ENCODE data around the gene NPVF. TPM values are rescaled to one million over a fixed set of nuclear protein-coding genes. Genes with fewer than 3 reads are reported as not detected.

Gene NPVF
- total and polyA plus RNA-seq, 9 donors = not detected

DNA sequence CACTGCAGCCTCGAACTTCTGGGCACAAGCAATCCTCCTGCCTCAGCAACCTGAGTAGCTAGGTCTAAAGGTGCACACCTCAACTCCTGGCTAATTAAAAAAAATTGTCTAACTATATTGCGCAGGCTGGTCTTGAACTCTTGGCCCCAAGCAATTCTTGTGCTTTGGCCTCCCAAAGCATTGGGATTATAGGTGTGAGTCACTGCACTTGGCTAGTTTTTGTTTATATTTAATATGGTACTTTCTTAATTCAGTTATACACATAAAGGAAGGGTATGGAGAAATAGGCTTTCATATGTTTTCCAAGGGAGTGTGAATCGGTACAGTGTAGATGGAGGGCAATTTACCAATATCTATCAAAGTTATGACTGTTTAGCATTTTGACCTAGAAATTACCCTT, 20.4 kb downstream of the NPVF start:
- no peak overlapping the region for H3K4me3 ChIP-seq (ENCODE audit: low read length)
- no peaks in the 10 kb centered on the region for H3K36me3 ChIP-seq (ENCODE audit: control insufficient read depth, insufficient read depth, low read length)
- no peak for DNase-seq
- H3K27ac ChIP-seq (ENCODE audit: low read length) = no peak overlapping the region
- H3K27me3 ChIP-seq (ENCODE audit: control insufficient read depth, insufficient read depth, low read length) = no peaks in the 10 kb centered on the region
- peaks cover 3% of the 10 kb centered on the region for H3K9me3 ChIP-seq (replicated peaks; ENCODE audit: control insufficient read depth, low read depth, low read length)
- no CpG with 5 or more reads among the region's 3 CpGs for WGBS (ENCODE audit: insufficient coverage)
- H3K4me1 ChIP-seq (ENCODE audit: control insufficient read depth, insufficient read depth, low read length) = no peaks in the 10 kb centered on the region

DNA sequence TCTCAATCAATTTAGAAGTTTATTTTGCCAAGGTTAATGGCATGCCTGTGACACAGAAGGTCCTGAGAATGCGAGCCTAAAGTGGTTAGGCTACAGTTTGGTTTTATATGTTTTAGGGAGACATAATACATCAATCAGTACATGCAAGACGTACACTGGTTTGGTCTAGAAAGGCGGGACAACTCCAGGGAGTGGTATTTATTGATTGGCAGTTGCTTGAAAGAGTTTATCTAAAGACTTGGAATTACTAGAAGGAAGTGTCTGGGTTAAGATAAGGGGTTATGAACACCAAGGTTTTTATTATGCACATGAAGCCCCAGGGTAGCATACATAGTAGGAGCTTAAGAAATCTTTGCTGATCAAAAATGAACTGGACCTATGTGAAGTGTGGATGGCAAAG, 21.5 kb downstream of the NPVF start:
- peaks cover 3% of the 10 kb centered on the region for H3K9me3 ChIP-seq (replicated peaks; ENCODE audit: control insufficient read depth, low read depth, low read length)
- 60% methylated on average over 1 of the region's 3 CpGs for WGBS (ENCODE audit: insufficient coverage)
- no peaks in the 10 kb centered on the region for H3K27me3 ChIP-seq (ENCODE audit: control insufficient read depth, insufficient read depth, low read length)
- H3K4me3 ChIP-seq (ENCODE audit: low read length) = no peak overlapping the region
- no peaks in the 10 kb centered on the region for H3K36me3 ChIP-seq (ENCODE audit: control insufficient read depth, insufficient read depth, low read length)
- DNase-seq = no peak
- H3K4me1 ChIP-seq (ENCODE audit: control insufficient read depth, insufficient read depth, low read length) = no peaks in the 10 kb centered on the region
- no peak overlapping the region for H3K27ac ChIP-seq (ENCODE audit: low read length)

DNA sequence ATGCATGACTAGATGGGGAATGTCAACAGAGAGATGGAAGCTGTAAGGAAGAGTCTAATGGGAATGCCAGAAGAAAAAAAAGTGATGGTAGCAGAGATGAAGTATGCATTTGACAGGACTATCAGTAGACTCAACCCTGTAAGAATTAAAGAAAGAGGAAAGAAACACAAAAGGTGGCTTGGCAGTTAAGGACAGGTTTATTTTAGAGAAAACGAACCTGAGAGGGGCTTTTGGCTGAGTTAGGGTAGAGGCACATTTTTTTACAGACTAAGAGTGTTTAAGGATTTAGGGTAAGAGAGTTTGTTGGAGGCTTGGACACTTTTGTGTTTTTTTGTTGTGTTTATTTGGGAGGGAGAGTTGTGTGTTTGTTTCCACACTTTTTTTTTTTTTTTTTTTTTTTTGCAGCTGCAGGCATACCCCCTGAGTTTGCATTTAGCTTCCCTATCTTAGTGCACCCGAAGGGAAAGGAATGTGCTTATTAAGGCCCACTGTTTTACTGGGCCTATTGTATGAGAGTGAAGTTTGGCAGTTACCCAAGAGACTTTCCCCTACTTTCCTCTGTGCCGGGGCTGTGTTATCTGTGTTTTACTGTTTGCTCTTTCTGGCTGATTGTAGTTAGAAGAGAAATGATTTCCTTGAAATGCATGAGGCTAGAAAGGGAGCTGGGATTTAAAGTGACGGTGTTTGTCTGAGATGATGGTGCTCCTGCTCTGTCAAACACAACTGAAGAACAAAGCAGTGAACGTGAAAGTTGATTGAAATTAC, 32.0 kb downstream of the NPVF start:
- WGBS (ENCODE audit: insufficient coverage) = 60% methylated on average over 1 of the region's 5 CpGs
- peaks cover 2% of the 10 kb centered on the region for H3K27me3 ChIP-seq (ENCODE audit: control insufficient read depth, insufficient read depth, low read length)
- H3K4me3 ChIP-seq (ENCODE audit: low read length) = no peak overlapping the region
- H3K27ac ChIP-seq (ENCODE audit: low read length) = no peak overlapping the region
- H3K36me3 ChIP-seq (ENCODE audit: control insufficient read depth, insufficient read depth, low read length) = no peaks in the 10 kb centered on the region
- no peak for DNase-seq
- H3K9me3 ChIP-seq (replicated peaks; ENCODE audit: control insufficient read depth, low read depth, low read length) = peaks cover 2% of the 10 kb centered on the region
- H3K4me1 ChIP-seq (ENCODE audit: control insufficient read depth, insufficient read depth, low read length) = no peaks in the 10 kb centered on the region

DNA sequence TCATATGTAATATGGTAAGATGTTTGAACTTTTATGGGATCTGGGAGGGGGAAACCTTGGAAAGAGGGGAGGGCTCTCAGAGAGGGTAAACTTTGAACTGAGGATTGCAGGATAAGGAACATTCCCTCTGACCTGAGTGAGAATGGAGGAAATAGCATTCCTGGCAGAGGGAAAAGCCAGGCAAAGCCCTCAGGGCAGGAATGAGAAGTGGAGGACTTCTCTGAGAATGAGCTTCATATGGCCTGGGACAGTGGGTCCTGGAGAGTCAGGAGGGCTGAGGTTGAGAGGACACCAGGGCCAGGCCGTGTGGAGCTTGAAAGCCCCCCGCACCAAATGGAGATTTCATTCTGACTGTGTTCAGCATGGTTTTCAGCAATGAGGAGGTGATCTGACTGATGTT, 34.2 kb downstream of the NPVF start:
- Histone ChIP-seq H3K36me3 (ENCODE audit: control insufficient read depth, insufficient read depth, low read length) (no peaks in the 10 kb centered on the region), H3K9me3 (replicated peaks; ENCODE audit: control insufficient read depth, low read depth, low read length) (peaks cover 2% of the 10 kb centered on the region), H3K4me3 (ENCODE audit: low read length) (no peak overlapping the region), H3K4me1 (ENCODE audit: control insufficient read depth, insufficient read depth, low read length) (no peaks in the 10 kb centered on the region), H3K27ac (ENCODE audit: low read length) (no peak overlapping the region), H3K27me3 (ENCODE audit: control insufficient read depth, insufficient read depth, low read length) (peaks cover 2% of the 10 kb centered on the region)
- 75% methylated on average over 1 of the region's 2 CpGs for WGBS (ENCODE audit: insufficient coverage)
- no peak for DNase-seq

DNA sequence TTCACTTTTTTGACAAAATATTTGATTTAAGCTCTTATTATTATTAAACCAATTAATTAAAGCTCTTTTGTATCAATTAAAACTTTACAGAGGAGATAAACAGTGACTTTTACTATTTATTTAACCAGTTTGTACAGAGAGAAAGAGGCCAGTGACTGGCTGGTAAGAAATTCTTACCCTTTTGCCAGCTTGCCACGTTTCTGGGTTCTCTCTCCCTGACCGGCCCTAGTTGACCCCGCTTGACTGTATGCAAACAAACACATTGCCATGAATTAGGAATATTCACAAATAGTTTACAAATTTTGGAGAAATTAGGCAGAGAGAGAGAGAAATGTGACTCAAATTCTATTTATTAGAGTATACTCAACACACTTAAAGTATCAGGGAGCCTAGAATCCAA, 36.2 kb downstream of the NPVF start:
- Histone ChIP-seq H3K4me1 (ENCODE audit: control insufficient read depth, insufficient read depth, low read length) (no peaks in the 10 kb centered on the region), H3K4me3 (ENCODE audit: low read length) (no peak overlapping the region), H3K36me3 (ENCODE audit: control insufficient read depth, insufficient read depth, low read length) (no peaks in the 10 kb centered on the region), H3K27me3 (ENCODE audit: control insufficient read depth, insufficient read depth, low read length) (peaks cover 2% of the 10 kb centered on the region), H3K27ac (ENCODE audit: low read length) (no peak overlapping the region), H3K9me3 (replicated peaks; ENCODE audit: control insufficient read depth, low read depth, low read length) (peaks cover 2% of the 10 kb centered on the region)
- no CpG with 5 or more reads among the region's 3 CpGs for whole genome bisulfite sequencing (ENCODE audit: insufficient coverage)
- no peak for DNase-seq

DNA sequence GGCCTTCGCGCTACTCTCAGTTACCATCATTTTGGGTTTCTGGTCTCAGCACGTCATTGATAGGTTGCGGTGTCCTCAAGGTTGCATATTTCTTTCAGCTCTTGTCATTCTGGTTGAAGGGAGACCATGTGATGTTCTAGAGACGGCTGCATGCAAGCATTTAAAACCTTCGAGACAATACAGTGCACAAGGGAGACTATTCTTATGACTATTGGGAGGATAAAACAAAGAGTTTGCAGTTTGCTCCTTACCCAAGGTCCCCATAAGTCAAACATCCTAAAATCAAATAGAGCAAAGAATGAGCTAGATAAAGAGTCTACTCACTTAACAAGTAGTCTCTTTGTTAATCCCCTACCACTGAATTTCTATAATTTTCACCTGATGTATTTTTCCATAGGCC, 39.1 kb downstream of the NPVF start:
- H3K4me1 ChIP-seq (ENCODE audit: control insufficient read depth, insufficient read depth, low read length) = no peaks in the 10 kb centered on the region
- H3K9me3 ChIP-seq (replicated peaks; ENCODE audit: control insufficient read depth, low read depth, low read length) = no peaks in the 10 kb centered on the region
- no peaks in the 10 kb centered on the region for H3K36me3 ChIP-seq (ENCODE audit: control insufficient read depth, insufficient read depth, low read length)
- no peak for DNase-seq
- 100% methylated on average over 1 of the region's 6 CpGs for WGBS (ENCODE audit: insufficient coverage)
- no peak overlapping the region for H3K4me3 ChIP-seq (ENCODE audit: low read length)
- peaks cover under 1% of the 10 kb centered on the region for H3K27me3 ChIP-seq (ENCODE audit: control insufficient read depth, insufficient read depth, low read length)
- H3K27ac ChIP-seq (ENCODE audit: low read length) = no peak overlapping the region

DNA sequence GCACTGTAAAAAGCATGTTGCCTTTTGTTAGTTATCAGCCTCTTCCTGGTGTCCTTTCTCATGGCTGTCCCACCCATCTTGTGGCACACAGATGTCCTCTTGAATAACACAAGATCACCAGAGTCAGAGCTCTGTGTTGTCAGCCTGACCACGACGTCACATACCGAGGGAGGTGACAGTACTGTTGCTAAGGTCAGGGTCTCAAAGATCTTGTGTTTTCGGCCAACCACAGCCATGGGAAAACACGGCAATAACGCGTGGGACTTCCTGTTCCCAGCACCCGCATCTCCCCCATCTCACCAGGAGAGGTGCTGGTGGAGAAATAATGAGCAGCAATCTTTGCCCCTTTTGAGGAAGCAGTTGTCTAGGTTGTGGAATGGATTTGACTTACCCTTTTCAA, 40.4 kb downstream of the NPVF start:
- Histone ChIP-seq H3K9me3 (replicated peaks; ENCODE audit: control insufficient read depth, low read depth, low read length) (no peaks in the 10 kb centered on the region), H3K4me1 (ENCODE audit: control insufficient read depth, insufficient read depth, low read length) (no peaks in the 10 kb centered on the region), H3K36me3 (ENCODE audit: control insufficient read depth, insufficient read depth, low read length) (no peaks in the 10 kb centered on the region), H3K27ac (ENCODE audit: low read length) (no peak overlapping the region), H3K4me3 (ENCODE audit: low read length) (no peak overlapping the region), H3K27me3 (ENCODE audit: control insufficient read depth, insufficient read depth, low read length) (peaks cover 3% of the 10 kb centered on the region)
- no peak for DNase-seq
- 90% methylated on average over 2 of the region's 8 CpGs for WGBS (ENCODE audit: insufficient coverage)

DNA sequence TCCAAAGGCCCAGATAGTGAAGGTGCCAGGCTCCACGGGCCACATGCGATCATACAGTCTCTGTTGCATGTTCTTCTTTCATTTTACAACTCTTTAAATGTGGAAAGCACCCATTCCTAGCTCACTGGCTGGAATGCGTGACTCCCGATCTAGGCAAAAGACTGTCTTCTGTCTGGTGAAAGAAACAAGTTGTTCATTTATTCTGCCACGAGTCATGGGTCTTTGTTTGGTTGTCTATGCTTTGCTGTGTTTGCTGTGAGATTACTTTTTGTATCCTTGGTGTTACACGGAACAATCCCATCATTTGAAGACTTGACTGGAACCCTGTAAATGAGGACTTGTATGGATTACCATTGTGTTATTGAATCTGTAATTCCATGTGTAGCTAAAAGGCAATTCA, 41.9 kb downstream of the NPVF start:
- Histone ChIP-seq H3K27me3 (ENCODE audit: control insufficient read depth, insufficient read depth, low read length) (peaks cover 3% of the 10 kb centered on the region), H3K36me3 (ENCODE audit: control insufficient read depth, insufficient read depth, low read length) (no peaks in the 10 kb centered on the region), H3K4me1 (ENCODE audit: control insufficient read depth, insufficient read depth, low read length) (no peaks in the 10 kb centered on the region), H3K4me3 (ENCODE audit: low read length) (no peak overlapping the region), H3K27ac (ENCODE audit: low read length) (no peak overlapping the region), H3K9me3 (replicated peaks; ENCODE audit: control insufficient read depth, low read depth, low read length) (no peaks in the 10 kb centered on the region)
- no peak for DNase-seq
- 78% methylated on average over 3 of the region's 6 CpGs for WGBS (ENCODE audit: insufficient coverage)

DNA sequence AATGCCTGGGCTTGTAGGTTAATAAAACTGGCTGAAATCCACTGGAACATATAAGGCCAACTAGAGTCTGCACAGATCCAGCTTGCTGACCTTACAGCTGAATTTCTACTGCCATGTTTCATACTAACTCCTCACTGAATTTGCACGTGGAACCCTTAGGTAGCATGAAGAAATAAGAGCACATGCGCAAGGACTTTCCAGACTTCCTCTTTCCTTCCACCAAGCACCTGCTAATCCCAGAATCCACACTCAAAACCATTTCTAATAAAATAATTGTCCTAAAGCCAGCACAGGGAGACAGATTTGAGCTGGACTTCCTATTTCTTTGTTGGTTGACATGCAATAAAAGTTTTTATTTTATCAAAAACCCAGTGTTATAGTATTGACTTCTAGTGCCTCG, 46.8 kb downstream of the NPVF start:
- Histone ChIP-seq H3K27me3 (ENCODE audit: control insufficient read depth, insufficient read depth, low read length) (peaks cover 3% of the 10 kb centered on the region), H3K4me3 (ENCODE audit: low read length) (no peak overlapping the region), H3K27ac (ENCODE audit: low read length) (no peak overlapping the region), H3K4me1 (ENCODE audit: control insufficient read depth, insufficient read depth, low read length) (peaks cover 10% of the 10 kb centered on the region), H3K9me3 (replicated peaks; ENCODE audit: control insufficient read depth, low read depth, low read length) (no peaks in the 10 kb centered on the region), H3K36me3 (ENCODE audit: control insufficient read depth, insufficient read depth, low read length) (no peaks in the 10 kb centered on the region)
- WGBS (ENCODE audit: insufficient coverage) = 88% methylated on average over 2 of the region's 3 CpGs
- DNase-seq = no peak

DNA sequence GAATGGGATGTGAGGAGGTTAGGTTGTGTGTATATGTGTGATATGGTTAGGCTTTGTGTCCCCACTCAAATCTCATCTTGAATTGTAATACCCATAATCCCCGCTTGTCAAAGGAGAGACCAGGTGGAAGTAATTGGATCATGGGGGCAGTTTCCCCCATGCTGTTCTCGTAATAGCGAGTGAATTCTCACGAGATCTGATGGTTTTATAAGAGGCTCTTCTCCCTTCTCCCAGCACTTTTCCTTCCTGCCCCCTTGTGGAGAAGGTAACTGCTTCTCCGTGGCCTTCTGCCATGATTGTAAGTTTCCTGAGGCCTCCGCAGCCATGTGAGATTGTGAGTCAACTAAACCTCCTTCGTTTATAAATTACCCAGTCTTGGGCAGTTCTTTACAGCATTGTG, 47.3 kb downstream of the NPVF start:
- 100% methylated on average over 1 of the region's 7 CpGs for WGBS (ENCODE audit: insufficient coverage)
- H3K4me1 ChIP-seq (ENCODE audit: control insufficient read depth, insufficient read depth, low read length) = peaks cover 10% of the 10 kb centered on the region
- H3K4me3 ChIP-seq (ENCODE audit: low read length) = no peak overlapping the region
- no peaks in the 10 kb centered on the region for H3K9me3 ChIP-seq (replicated peaks; ENCODE audit: control insufficient read depth, low read depth, low read length)
- no peaks in the 10 kb centered on the region for H3K36me3 ChIP-seq (ENCODE audit: control insufficient read depth, insufficient read depth, low read length)
- no peak for DNase-seq
- H3K27me3 ChIP-seq (ENCODE audit: control insufficient read depth, insufficient read depth, low read length) = peaks cover 3% of the 10 kb centered on the region
- no peak overlapping the region for H3K27ac ChIP-seq (ENCODE audit: low read length)

DNA sequence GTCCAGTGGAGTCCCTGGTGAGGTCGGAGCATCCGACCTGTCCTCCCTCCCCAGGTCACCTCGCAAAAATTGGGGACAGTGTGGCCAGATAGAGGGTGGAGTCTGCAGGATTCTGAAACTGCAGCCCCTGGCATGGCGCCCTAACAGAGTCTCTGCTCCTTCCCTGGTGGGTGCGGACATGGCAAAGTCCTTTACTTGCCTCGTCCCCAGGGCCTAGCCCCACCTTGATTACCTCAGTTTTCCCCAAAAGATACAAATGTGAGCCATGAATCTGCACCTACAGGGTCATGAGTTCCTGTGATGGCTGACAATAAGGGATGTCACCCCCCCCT, 47.7 kb downstream of the NPVF start:
- Histone ChIP-seq H3K27me3 (ENCODE audit: control insufficient read depth, insufficient read depth, low read length) (peaks cover 3% of the 10 kb centered on the region), H3K27ac (ENCODE audit: low read length) (no peak overlapping the region), H3K4me3 (ENCODE audit: low read length) (peak overlapping the region; percentile 76), H3K4me1 (ENCODE audit: control insufficient read depth, insufficient read depth, low read length) (peaks cover 10% of the 10 kb centered on the region), H3K9me3 (replicated peaks; ENCODE audit: control insufficient read depth, low read depth, low read length) (no peaks in the 10 kb centered on the region), H3K36me3 (ENCODE audit: control insufficient read depth, insufficient read depth, low read length) (no peaks in the 10 kb centered on the region)
- 45% methylated on average over 3 of the region's 6 CpGs for WGBS (ENCODE audit: insufficient coverage)
- no peak for DNase-seq
